Keratinocyte (primary cell): ENCODE results near the gene GABARAPL1. TPM values are rescaled to one million over a fixed set of nuclear protein-coding genes. Genes with fewer than 3 reads are reported as not detected.

Experiments
- DNase-seq: peaks from one replicate; pipeline ENCODE4 v3.0.0-alpha.2; 2011; ENCODE audit warnings: low read depth, missing footprints, low spot score
- FAIRE-seq: peaks from 2 replicates; lab custom pipeline; 2011; peaks lifted over from hg19 to GRCh38; lab: Jason Lieb, UNC
- H2AFZ ChIP-seq: 2 replicates; pipeline ENCODE4 v1.6.0; 2012; ENCODE audit warnings: low read length, control low read depth, inconsistent platforms; ENCODE audit not compliant: control insufficient read depth
- H3K27ac ChIP-seq: 2 replicates; pipeline ENCODE4 v1.5.1; 2011; ENCODE audit warnings: low read length; ENCODE audit not compliant: control insufficient read depth, insufficient read depth
- H3K27me3 ChIP-seq: 3 replicates; pipeline ENCODE4 v1.6.0; 2011; ENCODE audit warnings: low read length; ENCODE audit not compliant: control insufficient read depth, insufficient read depth; ENCODE audit errors: extremely low read depth
- H3K36me3 ChIP-seq, 2 experiments: 2 replicates in 1 of 2; 3 replicates in 1 of 2; pipeline ENCODE4 v1.5.1; 2011; ENCODE audit warnings: low read length in 2 of 2, mild to moderate bottlenecking in 1 of 2; ENCODE audit not compliant: control insufficient read depth in 2 of 2, insufficient read depth in 2 of 2; ENCODE audit errors: extremely low read depth in 1 of 2
- H3K4me1 ChIP-seq: 3 replicates; pipeline ENCODE4 v1.5.1; 2011; ENCODE audit warnings: low read length; ENCODE audit not compliant: control insufficient read depth, insufficient read depth; ENCODE audit errors: extremely low read depth
- H3K4me2 ChIP-seq: 3 replicates; pipeline ENCODE4 v1.6.0; 2011; ENCODE audit warnings: low read depth, low read length; ENCODE audit not compliant: control insufficient read depth, insufficient read depth; ENCODE audit errors: extremely low read depth
- H3K4me3 ChIP-seq, 3 experiments: fragments of 200-600 bp in 1 of 3; sonication (generic) in 1 of 3; 2 replicates in 2 of 3; 3 replicates in 1 of 3; pipeline ENCODE4 v1.5.1; 2011 to 2016; ENCODE audit warnings: low read length in 3 of 3, mild to moderate bottlenecking in 3 of 3, control low read depth in 2 of 3, inconsistent platforms in 1 of 3, low read depth in 1 of 3, mixed read lengths in 1 of 3, mixed run types in 1 of 3, moderate library complexity in 1 of 3; ENCODE audit not compliant: control insufficient read depth in 2 of 3, insufficient read depth in 2 of 3; ENCODE audit errors: extremely low read depth in 1 of 3
- H3K79me2 ChIP-seq: 2 replicates; pipeline ENCODE4 v1.6.0; 2012; ENCODE audit warnings: low read length; ENCODE audit not compliant: control insufficient read depth, insufficient read depth
- H3K9ac ChIP-seq: 3 replicates; pipeline ENCODE4 v1.6.0; 2011; ENCODE audit warnings: low read length; ENCODE audit not compliant: control insufficient read depth, insufficient read depth; ENCODE audit errors: extremely low read depth
- H3K9me1 ChIP-seq: 3 replicates; pipeline ENCODE4 v1.6.0; 2011; ENCODE audit warnings: low read length; ENCODE audit not compliant: control insufficient read depth, insufficient read depth; ENCODE audit errors: extremely low read depth
- H3K9me3 ChIP-seq: 2 replicates; pipeline ENCODE4 v1.5.1; 2012; ENCODE audit warnings: low read depth, low read length; ENCODE audit not compliant: control insufficient read depth
- H4K20me1 ChIP-seq: 3 replicates; pipeline ENCODE4 v1.6.0; 2011; ENCODE audit warnings: low read length; ENCODE audit not compliant: control insufficient read depth, insufficient read depth; ENCODE audit errors: extremely low read depth
- EZH2 ChIP-seq: IDR thresholded peaks from one replicate; pipeline ENCODE4 v1.6.1; 2012; ENCODE audit warnings: inconsistent platforms, mild to moderate bottlenecking, low read length, moderate library complexity
- dilution Hi-C: fragments of 300-500 bp; cut with MboI; formaldehyde crosslinking; loops from one replicate; pipeline ENCODE4 v1.7.0; 2020; ENCODE audit warnings: low sequenced_read_pairs; ENCODE audit not compliant: extremely low pct_ligation_motif_present
- polyA plus RNA-seq, 5 experiments: library from polyadenylated mRNA; depleted of rRNA in 3 of 5; stranded (reverse) in 3 of 5; stranded (forward) in 1 of 5; unstranded in 1 of 5; fragments of >200 nt; gene quantifications; 1 replicate in 1 of 5; 2 replicates in 3 of 5; 3 replicates in 1 of 5; pipeline versions ENCODE4 v1.2.1 to v1.2.3, GENCODE V29; 2011 to 2012; ENCODE audit warnings: missing spikeins in 2 of 5, low read depth in 1 of 5, low replicate concordance in 1 of 5
- TF ChIP-seq, protein P1 (sequence below), 3 experiments: IDR thresholded peaks in 1 of 3; conservative IDR thresholded peaks in 1 of 3; optimal IDR thresholded peaks in 1 of 3; 2 replicates in 2 of 3; 3 replicates in 1 of 3; pipeline versions ENCODE3 to v1.5.1; 2011; ENCODE audit warnings: low read length in 3 of 3, mild to moderate bottlenecking in 3 of 3, moderate library complexity in 2 of 3, control low read depth in 1 of 3, inconsistent platforms in 1 of 3; ENCODE audit not compliant: insufficient read depth in 2 of 3; ENCODE audit errors: extremely low read depth in 1 of 3

Gene GABARAPL1
- polyA plus RNA-seq, 1 donor (not counting 4 experiments of a cell fraction or from before 2014, with no cell fraction given): 24.3 TPM

GRCh38 chr12:10205220-10205807 lies 7.4 kb upstream of the GABARAPL1 start:
- H3K79me2 ChIP-seq: no peaks in the 10 kb centered on the region
- no peaks in the 10 kb centered on the region for H3K9me1 ChIP-seq
- peaks cover 14% of the 10 kb centered on the region for H3K4me1 ChIP-seq
- H2AFZ ChIP-seq: peak overlapping the region; percentile 73
- peak; percentile 70 for DNase-seq
- peak overlapping the region; percentile 52 for H3K4me2 ChIP-seq
- peak overlapping the region; percentile 22 for H3K9ac ChIP-seq
- H3K27me3 ChIP-seq: no peaks in the 10 kb centered on the region
- H3K27ac ChIP-seq: peak overlapping the region; percentile 68
- H3K9me3 ChIP-seq: no peaks in the 10 kb centered on the region
- H3K36me3 ChIP-seq: no peaks in the 10 kb centered on the region
- no peaks in the 10 kb centered on the region for H4K20me1 ChIP-seq
- TF ChIP-seq, protein P1, sequence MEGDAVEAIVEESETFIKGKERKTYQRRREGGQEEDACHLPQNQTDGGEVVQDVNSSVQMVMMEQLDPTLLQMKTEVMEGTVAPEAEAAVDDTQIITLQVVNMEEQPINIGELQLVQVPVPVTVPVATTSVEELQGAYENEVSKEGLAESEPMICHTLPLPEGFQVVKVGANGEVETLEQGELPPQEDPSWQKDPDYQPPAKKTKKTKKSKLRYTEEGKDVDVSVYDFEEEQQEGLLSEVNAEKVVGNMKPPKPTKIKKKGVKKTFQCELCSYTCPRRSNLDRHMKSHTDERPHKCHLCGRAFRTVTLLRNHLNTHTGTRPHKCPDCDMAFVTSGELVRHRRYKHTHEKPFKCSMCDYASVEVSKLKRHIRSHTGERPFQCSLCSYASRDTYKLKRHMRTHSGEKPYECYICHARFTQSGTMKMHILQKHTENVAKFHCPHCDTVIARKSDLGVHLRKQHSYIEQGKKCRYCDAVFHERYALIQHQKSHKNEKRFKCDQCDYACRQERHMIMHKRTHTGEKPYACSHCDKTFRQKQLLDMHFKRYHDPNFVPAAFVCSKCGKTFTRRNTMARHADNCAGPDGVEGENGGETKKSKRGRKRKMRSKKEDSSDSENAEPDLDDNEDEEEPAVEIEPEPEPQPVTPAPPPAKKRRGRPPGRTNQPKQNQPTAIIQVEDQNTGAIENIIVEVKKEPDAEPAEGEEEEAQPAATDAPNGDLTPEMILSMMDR (optimal IDR thresholded peaks at IDR 0.05 in 1 of 3, IDR thresholded peaks at IDR 0.05 in 1 of 3, conservative IDR thresholded peaks at IDR 0.05 in 1 of 3; ENCODE audit: extremely low read depth in 1 of 3, insufficient read depth in 2 of 3, low read length in 3 of 3): no peak
- TF ChIP-seq EZH2: no peak
- H3K4me3 ChIP-seq: no peak overlapping the region
- FAIRE-seq: peak; percentile 71
- dilution Hi-C loops: no loop called here

DNA sequence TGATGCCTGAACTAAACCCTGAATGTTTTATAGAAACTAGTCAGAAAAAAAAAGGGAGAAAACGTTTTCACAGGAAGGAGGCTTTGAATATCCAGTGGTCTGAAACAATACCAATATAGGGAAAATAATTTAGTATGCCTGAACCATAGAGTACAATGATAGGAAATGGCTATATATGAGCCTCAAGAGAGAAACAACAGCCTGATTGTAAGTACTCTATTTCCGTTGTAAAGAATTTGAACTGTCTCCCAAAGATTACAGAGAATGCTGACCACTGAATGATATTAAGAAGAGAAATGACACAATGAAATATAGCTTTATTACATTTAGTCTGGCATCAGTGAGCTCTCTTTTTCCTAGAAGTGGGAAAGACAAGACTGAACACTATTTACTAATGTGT lies 5.5 kb upstream of the GABARAPL1 start:
- FAIRE-seq (no peak), DNase-seq (no peak)
- Histone ChIP-seq H3K27me3 (no peaks in the 10 kb centered on the region), H3K9me1 (no peaks in the 10 kb centered on the region), H3K4me2 (no peak overlapping the region), H3K9ac (no peak overlapping the region), H4K20me1 (peaks cover 2% of the 10 kb centered on the region), H3K79me2 (no peaks in the 10 kb centered on the region), H3K36me3 (no peaks in the 10 kb centered on the region), H3K27ac (no peak overlapping the region), H3K4me1 (peaks cover 14% of the 10 kb centered on the region), H3K9me3 (no peaks in the 10 kb centered on the region), H2AFZ (no peak overlapping the region), H3K4me3 (no peak overlapping the region)
- TF ChIP-seq, protein P1 (optimal IDR thresholded peaks at IDR 0.05 in 1 of 3, IDR thresholded peaks at IDR 0.05 in 1 of 3, conservative IDR thresholded peaks at IDR 0.05 in 1 of 3; ENCODE audit: extremely low read depth in 1 of 3, insufficient read depth in 2 of 3, low read length in 3 of 3): no peak
- dilution Hi-C loops: no loop called here
